Gastrocnemius medialis (tissue), 4 donors: ENCODE results near the gene ZNF213. TPM values are rescaled to one million over a fixed set of nuclear protein-coding genes. Genes with fewer than 3 reads are reported as not detected.

Experiments
- ATAC-seq, 2 donors: fragments of 150-250 bp; one replicate each; pipeline ENCODE4 v1.9.1; 2016
- DNase-seq, 2 donors: peaks; one replicate each; pipeline ENCODE4 v3.0.0-alpha.2; 2019
- H3K27ac ChIP-seq, 4 donors: fragments of 200-600 bp; sonication (generic); 1 replicate in 1 of 4; 2 replicates in 3 of 4; pipeline ENCODE4 v1.5.1; 2016 to 2018; ENCODE audit warnings: mild to moderate bottlenecking in 2 of 4, moderate library complexity in 1 of 4
- H3K27me3 ChIP-seq, 3 donors: fragments of 200-600 bp; sonication (generic) in 2 of 3; 1 replicate in 1 of 3; 2 replicates in 2 of 3; pipeline versions ENCODE4 v1.5.1 to v1.6.0; 2016 to 2019; ENCODE audit warnings: mild to moderate bottlenecking in 1 of 3, moderate library complexity in 1 of 3
- H3K36me3 ChIP-seq, 2 donors: fragments of 200-600 bp; sonication (generic) in 1 of 2; one replicate each; pipeline ENCODE4 v1.5.1; 2017 to 2018
- H3K4me1 ChIP-seq, 2 donors: fragments of 200-600 bp; sonication (generic) in 1 of 2; one replicate each; pipeline ENCODE4 v1.5.1; 2016 to 2017; ENCODE audit warnings: mild to moderate bottlenecking in 2 of 2
- H3K4me3 ChIP-seq, 4 donors: fragments of 200-600 bp; sonication (generic) in 3 of 4; 1 replicate in 1 of 4; 2 replicates in 3 of 4; pipeline ENCODE4 v1.5.1; 2016 to 2019; ENCODE audit warnings: mild to moderate bottlenecking in 2 of 4
- H3K9me3 ChIP-seq, 3 donors: fragments of 200-600 bp; sonication (generic) in 2 of 3; 1 replicate in 1 of 3; 2 replicates in 2 of 3; pipeline ENCODE4 v1.5.1; 2016 to 2019
- POLR2A ChIP-seq, 2 donors: fragments of 450-650 bp; IDR thresholded peaks; one replicate each; pipeline ENCODE4 v1.6.1; 2017; ENCODE audit warnings: antibody characterized with exemption in 2 of 2, mild to moderate bottlenecking in 2 of 2, moderate library complexity in 2 of 2
- in situ Hi-C, 4 donors: fragments of 200-750 bp; cut with MboI; loops; one replicate each; pipeline versions ENCODE4 v1.15.0 to v1.8.0; 2017; ENCODE audit warnings: low sequenced_read_pairs in 4 of 4
- intact Hi-C: fragments of 100-400 bp; cut with DNase I; formaldehyde crosslinking; loops from one replicate; pipeline ENCODE4 v1.15.1; 2023; ENCODE audit warnings: low total_unique reads
- total RNA-seq, 4 donors: library from RNA; depleted of rRNA; stranded (reverse); fragments of >200 nt; gene quantifications; one replicate each; pipeline versions ENCODE4 v1.1.0 to v1.2.3, GENCODE V29; 2016
- TF ChIP-seq, protein P1 (sequence below), 5 experiments: fragments of 450-650 bp in 3 of 5; fragments of 200-600 bp in 2 of 5; sonication (generic) in 2 of 5; IDR thresholded peaks in 4 of 5; conservative IDR thresholded peaks in 1 of 5; 1 replicate in 4 of 5; 2 replicates in 1 of 5; pipeline ENCODE4 v1.5.1; 2016 to 2019; ENCODE audit warnings: antibody characterized with exemption in 5 of 5, mild to moderate bottlenecking in 3 of 5, moderate library complexity in 3 of 5

ZNF213 gene
- total RNA-seq, 4 donors from 2014 or later, result 8.9 to 18.6 (median 14.5) TPM

DNA sequence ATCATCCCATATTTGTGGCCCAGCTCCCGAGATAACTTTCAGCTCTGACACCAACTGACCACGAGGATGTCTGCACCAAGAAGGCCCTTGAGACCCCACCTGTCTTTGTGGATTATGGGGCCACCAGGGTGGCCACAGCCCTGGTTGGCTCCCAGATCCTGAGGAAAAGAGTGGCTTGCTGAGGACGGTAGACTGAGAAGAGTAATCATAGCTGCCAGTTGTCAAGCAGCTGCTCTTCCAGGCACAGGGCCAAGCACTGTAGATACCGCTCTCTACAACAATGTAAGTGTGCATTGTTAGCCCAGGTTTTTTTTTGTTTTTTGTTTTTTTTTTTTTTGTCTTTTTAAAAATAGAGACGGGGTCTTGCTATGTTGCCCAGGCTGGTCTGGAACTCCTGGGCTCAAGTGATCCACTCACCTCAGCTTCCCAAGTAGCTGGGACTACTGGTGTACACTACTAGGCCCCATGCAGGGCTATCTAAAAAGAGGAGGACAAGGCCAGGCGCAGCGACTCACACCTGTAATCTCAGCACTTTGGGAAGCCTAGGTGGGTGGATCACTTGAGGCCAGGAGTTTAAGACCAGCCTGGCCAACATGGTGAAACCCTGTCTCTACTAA is 12.9 kb upstream of the ZNF213 start:
- in situ Hi-C loops (loop anchor here in 2 of 4 donors (10.0 kb wide), 1 partner anchor 57 kb away; the partner anchor contains the start of gene IL32 (in 2 of the 2)), intact Hi-C loops (no loop called here)
- Histone ChIP-seq H3K36me3 (peaks cover 0 to 3% of the 10 kb centered on the region in 2 donors), H3K4me3 (no peak overlapping the region), H3K4me1 (peaks cover 19 to 31% of the 10 kb centered on the region in 2 donors), H3K27ac (peak overlapping the region in 2 of 4 donors; percentile 21), H3K27me3 (no peaks in the 10 kb centered on the region), H3K9me3 (no peaks in the 10 kb centered on the region)
- peak in 1 of 2 donors; percentile 51 for ATAC-seq
- TF ChIP-seq, protein P1, sequence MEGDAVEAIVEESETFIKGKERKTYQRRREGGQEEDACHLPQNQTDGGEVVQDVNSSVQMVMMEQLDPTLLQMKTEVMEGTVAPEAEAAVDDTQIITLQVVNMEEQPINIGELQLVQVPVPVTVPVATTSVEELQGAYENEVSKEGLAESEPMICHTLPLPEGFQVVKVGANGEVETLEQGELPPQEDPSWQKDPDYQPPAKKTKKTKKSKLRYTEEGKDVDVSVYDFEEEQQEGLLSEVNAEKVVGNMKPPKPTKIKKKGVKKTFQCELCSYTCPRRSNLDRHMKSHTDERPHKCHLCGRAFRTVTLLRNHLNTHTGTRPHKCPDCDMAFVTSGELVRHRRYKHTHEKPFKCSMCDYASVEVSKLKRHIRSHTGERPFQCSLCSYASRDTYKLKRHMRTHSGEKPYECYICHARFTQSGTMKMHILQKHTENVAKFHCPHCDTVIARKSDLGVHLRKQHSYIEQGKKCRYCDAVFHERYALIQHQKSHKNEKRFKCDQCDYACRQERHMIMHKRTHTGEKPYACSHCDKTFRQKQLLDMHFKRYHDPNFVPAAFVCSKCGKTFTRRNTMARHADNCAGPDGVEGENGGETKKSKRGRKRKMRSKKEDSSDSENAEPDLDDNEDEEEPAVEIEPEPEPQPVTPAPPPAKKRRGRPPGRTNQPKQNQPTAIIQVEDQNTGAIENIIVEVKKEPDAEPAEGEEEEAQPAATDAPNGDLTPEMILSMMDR (IDR thresholded peaks at IDR 0.05 in 4 of 5, conservative IDR thresholded peaks at IDR 0.05 in 1 of 5), result no peak
- TF ChIP-seq POLR2A (IDR thresholded peaks at IDR 0.05), result no peak
- peak in 1 of 2 donors; percentile 61 for DNase-seq

DNA sequence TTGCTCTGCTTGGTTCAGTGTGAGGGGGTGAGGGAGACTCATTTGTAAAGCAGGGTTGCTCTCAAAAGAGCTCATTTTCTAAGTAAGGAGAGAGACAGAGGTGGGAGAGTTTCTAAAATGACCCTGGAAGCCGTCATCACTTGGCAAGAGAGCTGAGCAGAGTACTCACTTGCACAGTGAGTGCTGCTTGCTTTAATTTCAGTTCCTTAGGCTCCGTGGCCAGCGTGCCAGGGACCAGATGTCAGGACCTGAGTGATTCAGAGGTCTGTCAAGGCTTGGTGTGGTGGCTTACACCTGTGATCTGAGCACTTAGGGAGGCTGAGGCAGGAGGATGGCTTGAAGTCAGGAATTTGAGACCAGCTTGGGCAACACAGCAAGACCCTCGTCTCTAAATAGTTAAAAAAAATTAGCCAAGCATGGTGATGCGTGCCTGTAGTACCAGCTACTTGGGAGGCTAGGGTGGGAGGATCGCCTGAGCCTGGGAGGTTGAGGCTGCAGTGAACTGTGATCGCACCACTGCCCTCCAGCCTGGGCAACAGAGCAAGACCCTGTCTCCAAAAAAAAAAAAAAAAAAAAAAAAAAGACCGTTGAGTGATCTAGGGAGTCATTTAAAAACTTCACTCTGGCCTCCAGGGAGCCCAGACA is 11.8 kb upstream of the ZNF213 start:
- ATAC-seq, result no peak
- DNase-seq, result no peak
- in situ Hi-C loops, result loop anchor here in 2 of 4 donors (10.0 kb wide), 1 partner anchor 58 kb away; the partner anchor contains the start of gene IL32 (in 2 of the 2)
- no peak for TF ChIP-seq POLR2A (IDR thresholded peaks at IDR 0.05)
- TF ChIP-seq, protein P1 (IDR thresholded peaks at IDR 0.05 in 4 of 5, conservative IDR thresholded peaks at IDR 0.05 in 1 of 5), result no peak
- H3K4me3 ChIP-seq, result no peak overlapping the region
- no peak overlapping the region for H3K27ac ChIP-seq
- H3K4me1 ChIP-seq, result peaks cover 19 to 32% of the 10 kb centered on the region in 2 donors
- H3K27me3 ChIP-seq, result no peaks in the 10 kb centered on the region
- intact Hi-C loops, result no loop called here
- H3K9me3 ChIP-seq, result no peaks in the 10 kb centered on the region
- peaks cover 0 to 3% of the 10 kb centered on the region in 2 donors for H3K36me3 ChIP-seq

DNA sequence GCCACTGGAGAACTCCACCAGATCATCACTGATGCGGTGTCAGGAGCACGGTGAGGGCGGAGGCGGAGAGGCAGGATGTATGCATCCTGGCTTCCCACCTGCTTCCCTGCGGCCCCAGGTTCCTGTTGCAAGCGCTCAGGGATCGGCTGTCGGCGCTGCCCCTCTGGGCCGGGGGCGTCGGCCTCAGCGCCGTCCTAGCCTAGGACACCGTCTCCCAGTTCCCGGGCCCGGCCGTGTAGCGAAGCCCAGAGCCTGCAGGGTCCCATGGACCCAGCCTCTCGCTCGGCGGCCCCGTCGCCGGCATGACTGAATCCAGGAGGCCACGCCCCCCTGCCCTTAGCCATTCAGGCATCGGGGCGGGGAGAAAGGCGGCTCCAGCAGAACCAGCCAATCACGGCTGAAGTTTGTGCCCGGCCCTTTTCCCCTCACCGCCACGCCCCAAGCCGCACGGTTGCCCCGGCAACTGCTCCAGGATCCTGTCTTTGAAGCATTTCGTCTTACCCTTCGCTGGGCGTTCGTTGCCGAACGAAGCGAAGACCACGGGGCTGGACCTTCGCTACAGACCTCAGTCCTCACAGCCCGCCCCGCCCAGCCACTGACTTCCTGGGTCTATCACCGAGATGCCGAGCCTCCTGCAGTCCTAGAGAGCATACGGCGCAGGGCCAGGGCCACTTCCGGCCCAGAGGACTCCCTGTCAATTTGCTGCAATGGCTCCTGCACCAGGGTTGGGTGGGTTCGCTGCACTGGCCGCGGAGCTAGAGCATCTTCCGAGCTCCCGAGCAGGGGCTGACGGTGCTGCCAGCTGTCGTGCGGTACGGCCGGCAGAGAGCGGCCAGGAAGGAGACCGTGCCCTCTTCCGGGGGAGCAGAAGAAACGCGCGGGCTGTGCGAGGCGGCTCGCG is 10.6 kb upstream of the ZNF213 start:
- Histone ChIP-seq H3K4me1 (peaks cover 27 to 44% of the 10 kb centered on the region in 2 donors), H3K27ac (peak overlapping the region; percentile 45 to 78 (median 58)), H3K27me3 (no peaks in the 10 kb centered on the region), H3K4me3 (peak overlapping the region; percentile 64 to 89 (median 70)), H3K36me3 (no peaks in the 10 kb centered on the region), H3K9me3 (no peaks in the 10 kb centered on the region)
- DNase-seq, result peak; percentile 91 to 93
- intact Hi-C loops (loop anchor here (2.0 kb wide), 1 partner anchor 17 kb away; no protein-coding TSS in a partner anchor), in situ Hi-C loops (loop anchor here in 2 of 4 donors (10.0 kb wide), 1 partner anchor 59 kb away; the partner anchor contains the start of gene IL32 (in 2 of the 2))
- peak; percentile 96 to 97 for ATAC-seq
- TF ChIP-seq POLR2A (IDR thresholded peaks at IDR 0.05), result peak in 1 of 2 donors; percentile 6
- TF ChIP-seq, protein P1 (IDR thresholded peaks at IDR 0.05 in 4 of 5, conservative IDR thresholded peaks at IDR 0.05 in 1 of 5), result no peak

DNA sequence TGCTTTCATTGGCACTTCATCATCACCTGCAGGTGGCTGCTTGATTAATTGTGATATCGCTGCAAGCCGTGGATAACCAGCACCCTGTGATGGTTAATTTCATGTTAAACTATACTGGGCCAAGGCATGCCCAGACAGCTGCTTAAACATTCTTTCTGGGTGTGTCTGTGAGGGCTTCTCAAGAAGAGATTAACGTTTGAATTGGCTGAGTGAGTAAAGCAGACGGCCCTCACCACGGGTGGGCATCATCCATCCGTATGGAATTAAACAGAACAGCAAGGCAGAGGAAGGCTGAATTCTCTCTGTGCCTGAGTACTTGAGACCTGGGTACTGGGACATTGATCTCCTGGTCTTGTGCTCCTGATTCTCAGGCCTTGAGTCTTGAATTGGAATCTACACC is 7.1 kb upstream of the ZNF213 start:
- in situ Hi-C loops, result loop anchor here in 3 of 4 donors (5.0 to 10.0 kb wide), 2 partner anchors 63 to 65 kb away; partner anchors contain the start of gene IL32 (in 2 of the 3)
- Histone ChIP-seq H3K27me3 (no peaks in the 10 kb centered on the region), H3K4me3 (no peak overlapping the region), H3K36me3 (no peaks in the 10 kb centered on the region), H3K27ac (no peak overlapping the region), H3K4me1 (peaks cover 28 to 42% of the 10 kb centered on the region in 2 donors), H3K9me3 (no peaks in the 10 kb centered on the region)
- TF ChIP-seq, protein P1 (IDR thresholded peaks at IDR 0.05 in 4 of 5, conservative IDR thresholded peaks at IDR 0.05 in 1 of 5), result no peak
- no peak for TF ChIP-seq POLR2A (IDR thresholded peaks at IDR 0.05)
- DNase-seq (no peak), ATAC-seq (no peak)
- intact Hi-C loops, result no loop called here
